ENCODE data around the gene PRR14L.

DNA sequence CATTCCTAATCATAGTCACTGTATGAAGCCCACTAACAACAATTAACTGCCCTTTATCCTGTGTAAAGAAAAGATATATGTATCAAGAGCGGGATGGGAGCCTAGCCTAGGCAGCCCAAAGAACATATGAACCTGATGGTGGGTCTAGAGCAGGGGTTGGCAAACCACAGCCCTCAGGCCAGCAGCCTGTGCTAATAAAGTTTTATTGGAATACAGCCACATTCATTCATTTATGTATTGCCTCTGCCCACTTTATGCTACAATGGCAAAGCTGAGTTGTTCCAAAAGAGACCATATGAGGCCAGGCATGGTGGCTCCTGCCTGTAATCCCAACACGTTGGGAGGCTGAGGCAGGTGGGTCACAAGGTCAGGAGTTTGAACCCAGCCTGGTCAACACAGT, 13.5 kb downstream of the PRR14L start:
- TF ChIP-seq, protein P1, sequence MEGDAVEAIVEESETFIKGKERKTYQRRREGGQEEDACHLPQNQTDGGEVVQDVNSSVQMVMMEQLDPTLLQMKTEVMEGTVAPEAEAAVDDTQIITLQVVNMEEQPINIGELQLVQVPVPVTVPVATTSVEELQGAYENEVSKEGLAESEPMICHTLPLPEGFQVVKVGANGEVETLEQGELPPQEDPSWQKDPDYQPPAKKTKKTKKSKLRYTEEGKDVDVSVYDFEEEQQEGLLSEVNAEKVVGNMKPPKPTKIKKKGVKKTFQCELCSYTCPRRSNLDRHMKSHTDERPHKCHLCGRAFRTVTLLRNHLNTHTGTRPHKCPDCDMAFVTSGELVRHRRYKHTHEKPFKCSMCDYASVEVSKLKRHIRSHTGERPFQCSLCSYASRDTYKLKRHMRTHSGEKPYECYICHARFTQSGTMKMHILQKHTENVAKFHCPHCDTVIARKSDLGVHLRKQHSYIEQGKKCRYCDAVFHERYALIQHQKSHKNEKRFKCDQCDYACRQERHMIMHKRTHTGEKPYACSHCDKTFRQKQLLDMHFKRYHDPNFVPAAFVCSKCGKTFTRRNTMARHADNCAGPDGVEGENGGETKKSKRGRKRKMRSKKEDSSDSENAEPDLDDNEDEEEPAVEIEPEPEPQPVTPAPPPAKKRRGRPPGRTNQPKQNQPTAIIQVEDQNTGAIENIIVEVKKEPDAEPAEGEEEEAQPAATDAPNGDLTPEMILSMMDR (IDR thresholded peaks at IDR 0.05; ENCODE audit: extremely low read depth in 1 of 2, insufficient read depth in 1 of 2, low read depth in 1 of 2, low read length in 2 of 2), result no peak
- no peak for TF ChIP-seq FOS (IDR thresholded peaks at IDR 0.05; ENCODE audit: borderline replicate concordance, insufficient read depth, low read length)
- TF ChIP-seq POLR2A (IDR thresholded peaks at IDR 0.05; ENCODE audit: low read depth, low read length), result no peak
- TF ChIP-seq EZH2 (IDR thresholded peaks at IDR 0.05; ENCODE audit: borderline replicate concordance, low read depth, low read length, severe bottlenecking), result no peak
- TF ChIP-seq, protein P2, sequence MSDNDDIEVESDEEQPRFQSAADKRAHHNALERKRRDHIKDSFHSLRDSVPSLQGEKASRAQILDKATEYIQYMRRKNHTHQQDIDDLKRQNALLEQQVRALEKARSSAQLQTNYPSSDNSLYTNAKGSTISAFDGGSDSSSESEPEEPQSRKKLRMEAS (IDR thresholded peaks at IDR 0.05; ENCODE audit: insufficient read depth, insufficient read length), result no peak
- TF ChIP-seq POLR2AphosphoS5 (IDR thresholded peaks at IDR 0.05; ENCODE audit: insufficient read depth, low read depth, low read length), result no peak
- TF ChIP-seq GATA2 (IDR thresholded peaks at IDR 0.05; ENCODE audit: insufficient read depth, insufficient read length, low read depth, low read length), result no peak
- TF ChIP-seq JUN (IDR thresholded peaks at IDR 0.05; ENCODE audit: borderline replicate concordance, insufficient read depth, insufficient read length, low read depth), result no peak

Measured in endothelial cell of umbilical vein (primary cell).